HG03097 (cell line): ENCODE data around the gene SYT1.
A peak's percentile ranks its signal among the peaks of the same experiment; 100 is the strongest.

ENCODE experiments used
- ATAC-seq: cut with Tn5 transposase; IDR thresholded peaks from one replicate; pipeline ENCODE4 v1.9.1; 2021; ENCODE audit not compliant: unreplicated experiment, low FRiP score

SYT1 gene

GRCh38 chr12:79125358-79125757, 260.8 kb downstream of the SYT1 start:
- ATAC-seq: no peak

- peak; percentile 97 for ATAC-seq
Observed at GRCh38 chr12:79127271-79127751, 262.7 kb downstream of the SYT1 start.

GRCh38 chr12:79128956-79129355, 264.4 kb downstream of the SYT1 start:
- ATAC-seq: no peak

GRCh38 chr12:79138872-79139271, 274.3 kb downstream of the SYT1 start:
- ATAC-seq: no peak

- no peak for ATAC-seq
Observed at GRCh38 chr12:79140711-79141110, 276.1 kb downstream of the SYT1 start.

- no peak for ATAC-seq
Observed at GRCh38 chr12:79141776-79142175, 277.2 kb downstream of the SYT1 start.

GRCh38 chr12:79143803-79144202, 279.2 kb downstream of the SYT1 start:
- ATAC-seq: no peak

GRCh38 chr12:79151956-79152355, 287.4 kb downstream of the SYT1 start:
- no peak for ATAC-seq

GRCh38 chr12:79155683-79156082, 291.1 kb downstream of the SYT1 start:
- no peak for ATAC-seq

GRCh38 chr12:79156846-79157463, 292.4 kb downstream of the SYT1 start:
- ATAC-seq: no peak

GRCh38 chr12:79161249-79161934, 296.8 kb downstream of the SYT1 start:
- no peak for ATAC-seq

GRCh38 chr12:79162147-79162772, 297.7 kb downstream of the SYT1 start:
- ATAC-seq: no peak

- no peak for ATAC-seq
Observed at GRCh38 chr12:79162948-79163347, 298.4 kb downstream of the SYT1 start.

- ATAC-seq: no peak
Observed at GRCh38 chr12:79164890-79165289, 300.3 kb downstream of the SYT1 start.

- no peak for ATAC-seq
Observed at GRCh38 chr12:79168687-79169086, 304.1 kb downstream of the SYT1 start.

GRCh38 chr12:79174626-79175025, 310.1 kb downstream of the SYT1 start:
- peak; percentile 76 for ATAC-seq

- ATAC-seq: no peak
Observed at GRCh38 chr12:79183003-79183402, 318.4 kb downstream of the SYT1 start.

- no peak for ATAC-seq
Observed at GRCh38 chr12:79183926-79184325, 319.4 kb downstream of the SYT1 start.

- no peak for ATAC-seq
Observed at GRCh38 chr12:79186506-79186905, 321.9 kb downstream of the SYT1 start.

GRCh38 chr12:79187032-79187431, 322.5 kb downstream of the SYT1 start:
- no peak for ATAC-seq

GRCh38 chr12:79191391-79191790, 326.8 kb downstream of the SYT1 start:
- no peak for ATAC-seq

- ATAC-seq: no peak
Observed at GRCh38 chr12:79194595-79194994, 330.0 kb downstream of the SYT1 start.
